Measurements from ENCODE around the gene TLK2.
"Not testable (repeated sequence)": the region's sequence is repeated elsewhere in the genome, so short reads cannot be mapped to it uniquely, and the experiment has no call there.

The TLK2 gene

DNA sequence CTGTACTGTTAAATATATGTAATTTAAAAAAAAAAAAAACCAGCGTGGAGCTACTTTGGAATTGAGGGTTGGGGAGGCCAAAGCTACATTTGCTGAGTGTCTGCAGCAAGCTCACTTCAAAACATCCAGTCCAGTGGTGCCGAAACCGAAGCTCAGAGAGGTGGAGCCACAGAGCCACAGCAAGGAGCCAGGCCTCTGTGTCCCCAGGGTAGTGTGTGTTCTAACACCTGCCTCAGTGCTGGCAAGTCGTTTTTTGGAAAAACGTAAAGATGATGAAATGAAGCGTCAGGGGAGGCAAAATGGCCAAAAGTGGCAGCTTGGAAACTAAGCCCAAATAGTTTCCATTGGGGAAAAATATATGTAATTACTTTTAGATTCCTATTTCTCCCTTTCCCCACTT is 112.7 kb downstream of the TLK2 start:
- H3K4me3 ChIP-seq (ENCODE audit: low read depth, low read length) = no peak overlapping the region
- DNase-seq (ENCODE audit: low read depth) = no peak
- TF ChIP-seq MYC (IDR thresholded peaks at IDR 0.05; ENCODE audit: low read depth, low read length) (no peak), POLR2A (IDR thresholded peaks at IDR 0.05; ENCODE audit: extremely low read depth, insufficient read length) (no peak)
- TF ChIP-seq, protein P1, sequence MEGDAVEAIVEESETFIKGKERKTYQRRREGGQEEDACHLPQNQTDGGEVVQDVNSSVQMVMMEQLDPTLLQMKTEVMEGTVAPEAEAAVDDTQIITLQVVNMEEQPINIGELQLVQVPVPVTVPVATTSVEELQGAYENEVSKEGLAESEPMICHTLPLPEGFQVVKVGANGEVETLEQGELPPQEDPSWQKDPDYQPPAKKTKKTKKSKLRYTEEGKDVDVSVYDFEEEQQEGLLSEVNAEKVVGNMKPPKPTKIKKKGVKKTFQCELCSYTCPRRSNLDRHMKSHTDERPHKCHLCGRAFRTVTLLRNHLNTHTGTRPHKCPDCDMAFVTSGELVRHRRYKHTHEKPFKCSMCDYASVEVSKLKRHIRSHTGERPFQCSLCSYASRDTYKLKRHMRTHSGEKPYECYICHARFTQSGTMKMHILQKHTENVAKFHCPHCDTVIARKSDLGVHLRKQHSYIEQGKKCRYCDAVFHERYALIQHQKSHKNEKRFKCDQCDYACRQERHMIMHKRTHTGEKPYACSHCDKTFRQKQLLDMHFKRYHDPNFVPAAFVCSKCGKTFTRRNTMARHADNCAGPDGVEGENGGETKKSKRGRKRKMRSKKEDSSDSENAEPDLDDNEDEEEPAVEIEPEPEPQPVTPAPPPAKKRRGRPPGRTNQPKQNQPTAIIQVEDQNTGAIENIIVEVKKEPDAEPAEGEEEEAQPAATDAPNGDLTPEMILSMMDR (IDR thresholded peaks at IDR 0.05; ENCODE audit: low read depth, low read length) = no peak
- TF ChIP-seq, protein P2, sequence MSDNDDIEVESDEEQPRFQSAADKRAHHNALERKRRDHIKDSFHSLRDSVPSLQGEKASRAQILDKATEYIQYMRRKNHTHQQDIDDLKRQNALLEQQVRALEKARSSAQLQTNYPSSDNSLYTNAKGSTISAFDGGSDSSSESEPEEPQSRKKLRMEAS (IDR thresholded peaks at IDR 0.05; ENCODE audit: low read depth, low read length) = no peak

DNA sequence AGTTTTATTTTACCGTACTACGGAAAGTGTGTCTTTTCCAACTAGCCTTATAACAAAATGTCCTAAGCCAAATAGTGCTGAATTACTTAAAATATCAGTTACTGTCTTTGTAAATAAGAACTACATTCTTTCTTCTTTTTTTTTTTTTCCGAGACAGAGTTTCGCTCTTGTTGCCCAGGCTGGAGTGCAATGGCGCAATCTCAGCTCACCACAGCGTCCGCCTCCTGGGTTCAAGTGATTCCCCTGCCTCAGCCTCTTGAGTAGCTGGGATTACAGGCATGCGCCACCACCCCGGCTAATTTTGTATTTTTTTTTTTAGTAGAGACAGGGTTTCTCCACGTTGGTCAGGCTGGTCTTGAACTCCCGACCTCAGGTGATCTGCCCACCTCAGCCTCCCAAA is 113.2 kb downstream of the TLK2 start:
- not testable (repeated sequence) for DNase-seq (ENCODE audit: low read depth); H3K4me3 ChIP-seq (ENCODE audit: low read depth, low read length)

- TF ChIP-seq, protein P2 (IDR thresholded peaks at IDR 0.05; ENCODE audit: low read depth, low read length) = no peak
- no peak for TF ChIP-seq MYC (IDR thresholded peaks at IDR 0.05; ENCODE audit: low read depth, low read length)
- TF ChIP-seq, protein P1 (IDR thresholded peaks at IDR 0.05; ENCODE audit: low read depth, low read length) = no peak
- no peak for TF ChIP-seq POLR2A (IDR thresholded peaks at IDR 0.05; ENCODE audit: extremely low read depth, insufficient read length)
- H3K4me3 ChIP-seq (ENCODE audit: low read depth, low read length) = no peak overlapping the region
- DNase-seq (ENCODE audit: low read depth) = no peak
Measured at GRCh38 chr17:62592341-62593099, 113.9 kb downstream of the TLK2 start.

DNA sequence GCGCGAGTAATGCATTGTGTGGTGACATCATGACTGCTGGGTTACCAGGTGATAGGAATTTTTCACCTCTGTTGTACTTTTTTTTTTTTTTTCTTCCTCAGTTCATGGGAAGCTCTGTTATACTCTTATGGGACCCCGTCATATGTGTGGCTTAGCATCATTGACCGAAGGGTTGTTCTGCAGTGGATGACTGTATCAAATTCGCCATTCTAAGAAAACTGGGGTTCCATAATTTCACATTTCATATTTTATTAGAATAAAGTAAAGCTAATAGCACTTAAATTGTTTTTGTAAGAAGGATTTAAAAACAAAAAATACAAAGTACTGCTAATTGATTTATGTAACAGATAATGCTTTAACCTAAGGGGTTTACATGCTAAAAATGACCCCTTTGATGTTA is 116.9 kb downstream of the TLK2 start:
- DNase-seq (ENCODE audit: low read depth) = no peak
- no peak for TF ChIP-seq MYC (IDR thresholded peaks at IDR 0.05; ENCODE audit: low read depth, low read length)
- TF ChIP-seq, protein P1 (IDR thresholded peaks at IDR 0.05; ENCODE audit: low read depth, low read length) = no peak
- TF ChIP-seq, protein P2 (IDR thresholded peaks at IDR 0.05; ENCODE audit: low read depth, low read length) = no peak
- no peak for TF ChIP-seq POLR2A (IDR thresholded peaks at IDR 0.05; ENCODE audit: extremely low read depth, insufficient read length)
- no peak overlapping the region for H3K4me3 ChIP-seq (ENCODE audit: low read depth, low read length)

DNA sequence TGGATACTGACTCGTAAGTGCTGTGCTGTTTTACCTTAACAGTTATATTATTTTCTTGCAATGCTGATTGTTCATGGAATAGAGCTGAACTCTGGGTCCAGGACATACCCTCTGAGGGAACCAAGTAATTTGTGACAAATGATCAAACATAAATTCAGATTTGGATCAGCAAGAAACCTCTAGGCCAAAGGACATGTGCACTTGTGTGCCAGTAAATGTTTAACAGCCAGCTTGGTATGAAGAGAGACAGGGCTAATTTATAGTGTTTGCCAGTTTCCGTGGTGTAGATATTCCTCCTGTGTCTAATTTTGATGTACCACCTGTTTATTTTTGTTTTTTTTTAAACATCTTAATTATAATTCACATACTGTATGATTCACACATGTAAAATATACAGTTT is 118.0 kb downstream of the TLK2 start:
- DNase-seq (ENCODE audit: low read depth) = no peak
- TF ChIP-seq POLR2A (IDR thresholded peaks at IDR 0.05; ENCODE audit: extremely low read depth, insufficient read length) = no peak
- TF ChIP-seq, protein P1 (IDR thresholded peaks at IDR 0.05; ENCODE audit: low read depth, low read length) = no peak
- TF ChIP-seq, protein P2 (IDR thresholded peaks at IDR 0.05; ENCODE audit: low read depth, low read length) = no peak
- no peak for TF ChIP-seq MYC (IDR thresholded peaks at IDR 0.05; ENCODE audit: low read depth, low read length)
- no peak overlapping the region for H3K4me3 ChIP-seq (ENCODE audit: low read depth, low read length)

DNA sequence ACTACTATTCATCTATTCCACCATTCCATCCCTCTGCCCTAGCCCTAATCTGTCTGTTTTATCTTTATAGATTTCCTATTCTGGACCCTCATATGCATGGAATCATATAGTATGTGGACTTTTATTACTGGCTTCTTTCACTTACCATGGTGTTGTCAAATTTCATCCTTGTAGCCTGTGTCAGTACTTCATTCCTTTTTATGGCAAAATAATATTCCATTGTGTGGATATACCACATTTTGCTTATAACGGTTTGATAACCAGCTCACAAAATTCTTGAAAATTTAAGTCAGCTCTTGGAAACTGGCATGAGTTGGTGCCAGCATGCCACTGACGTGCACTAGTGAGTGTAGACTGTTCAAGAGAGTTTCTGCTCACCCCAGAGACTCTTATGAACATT is 118.5 kb downstream of the TLK2 start:
- H3K4me3 ChIP-seq (ENCODE audit: low read depth, low read length) = no peak overlapping the region
- DNase-seq (ENCODE audit: low read depth) = no peak
- TF ChIP-seq, protein P2 (IDR thresholded peaks at IDR 0.05; ENCODE audit: low read depth, low read length) = no peak

GRCh38 chr17:62597920-62598319 is 119.3 kb downstream of the TLK2 start:
- no peak overlapping the region for H3K4me3 ChIP-seq (ENCODE audit: low read depth, low read length)
- TF ChIP-seq, protein P1 (IDR thresholded peaks at IDR 0.05; ENCODE audit: low read depth, low read length) = no peak
- TF ChIP-seq POLR2A (IDR thresholded peaks at IDR 0.05; ENCODE audit: extremely low read depth, insufficient read length) (no peak), MYC (IDR thresholded peaks at IDR 0.05; ENCODE audit: low read depth, low read length) (no peak)
- TF ChIP-seq, protein P2 (IDR thresholded peaks at IDR 0.05; ENCODE audit: low read depth, low read length) = no peak
- no peak for DNase-seq (ENCODE audit: low read depth)

Measured in NB4 (cell line).